Measurements from ENCODE around the gene DLG2. TPM values are rescaled to one million over a fixed set of nuclear protein-coding genes. Genes with fewer than 3 reads are reported as not detected.
"Not testable (repeated sequence)": the region's sequence is repeated elsewhere in the genome, so short reads cannot be mapped to it uniquely, and the experiment has no call there.

The DLG2 gene
- total RNA-seq, 2 experiments from 2014 or later, result 1.2 to 1.4 TPM

GRCh38 chr11:84389696-84390095, 1237.4 kb downstream of the DLG2 start:
- CTCF ChIA-PET, result no interaction called here
- POLR2A ChIA-PET, result no interaction called here

DNA sequence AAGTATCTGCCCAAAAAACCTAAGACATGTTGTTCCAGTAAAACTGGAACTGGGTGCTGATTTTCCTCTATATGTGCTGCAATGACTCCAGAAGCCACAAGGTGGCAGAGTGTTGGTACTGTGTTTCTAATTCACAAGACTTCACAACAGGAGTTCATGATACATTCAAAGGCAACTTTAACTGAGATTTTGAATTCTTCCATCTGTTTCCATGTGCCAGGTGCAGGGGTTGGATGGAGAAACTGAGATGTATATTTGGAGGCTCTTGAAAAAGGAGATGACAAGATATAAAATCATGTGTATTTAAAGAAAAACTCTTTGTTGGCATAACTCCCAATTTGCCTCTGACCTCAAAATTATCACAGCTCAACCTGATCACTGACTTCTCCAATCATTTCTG, 1242.4 kb downstream of the DLG2 start:
- POLR2A ChIA-PET, result no interaction called here
- CTCF ChIA-PET, result no interaction called here

DNA sequence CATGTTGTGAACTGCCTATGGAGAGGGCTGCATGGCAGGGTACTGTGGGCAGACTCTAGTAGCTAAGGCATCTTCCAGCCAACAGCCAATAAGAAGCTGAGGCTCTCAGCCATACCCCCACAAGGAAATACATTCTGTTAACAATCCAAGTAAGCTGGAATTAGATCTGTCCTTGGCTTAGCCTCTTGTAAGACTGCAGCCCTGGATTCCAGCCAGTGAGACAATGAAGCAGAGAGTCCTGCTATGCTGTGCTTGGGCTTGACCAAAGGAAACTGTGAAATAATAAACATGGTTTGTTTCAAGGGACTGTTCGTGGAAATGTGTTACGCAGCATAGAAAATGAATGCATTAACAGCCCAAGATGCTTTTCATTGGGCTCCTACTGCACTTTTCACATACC, 1243.6 kb downstream of the DLG2 start:
- CTCF ChIA-PET, result no interaction called here
- POLR2A ChIA-PET, result no interaction called here

GRCh38 chr11:84381666-84382065, 1245.5 kb downstream of the DLG2 start:
- CTCF ChIA-PET, result no interaction called here

GRCh38 chr11:84372381-84372950, 1254.7 kb downstream of the DLG2 start:
- CTCF ChIA-PET, result no interaction called here
- POLR2A ChIA-PET, result interaction anchor here (0.5 kb wide), 1 partner anchor 682 kb away, joined by 3 read pairs; no protein-coding TSS in a partner anchor

More at GRCh38 chr11:84381666-84382065, 1245.5 kb downstream of the DLG2 start:
- POLR2A ChIA-PET, result no interaction called here

DNA sequence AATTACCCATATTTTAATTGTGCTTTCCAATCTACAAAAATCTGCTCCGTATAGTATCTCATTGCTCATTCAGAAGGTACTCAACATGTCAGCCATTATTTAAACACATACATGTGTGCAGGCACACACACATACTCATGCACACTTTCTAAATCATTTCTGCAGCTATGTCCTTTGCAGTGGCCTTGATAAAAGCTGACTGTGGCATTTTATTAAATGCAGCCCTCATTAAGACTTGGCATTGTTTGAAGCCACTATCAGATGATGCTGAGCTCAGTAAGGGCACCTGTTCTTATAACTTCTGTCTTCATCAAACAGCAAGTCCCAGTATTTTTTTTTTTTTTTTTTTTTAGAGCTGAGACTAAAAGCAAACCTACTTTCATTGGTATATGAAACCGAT, 1269.1 kb downstream of the DLG2 start:
- ChIA-PET POLR2A (no interaction called here), CTCF (no interaction called here)

DNA sequence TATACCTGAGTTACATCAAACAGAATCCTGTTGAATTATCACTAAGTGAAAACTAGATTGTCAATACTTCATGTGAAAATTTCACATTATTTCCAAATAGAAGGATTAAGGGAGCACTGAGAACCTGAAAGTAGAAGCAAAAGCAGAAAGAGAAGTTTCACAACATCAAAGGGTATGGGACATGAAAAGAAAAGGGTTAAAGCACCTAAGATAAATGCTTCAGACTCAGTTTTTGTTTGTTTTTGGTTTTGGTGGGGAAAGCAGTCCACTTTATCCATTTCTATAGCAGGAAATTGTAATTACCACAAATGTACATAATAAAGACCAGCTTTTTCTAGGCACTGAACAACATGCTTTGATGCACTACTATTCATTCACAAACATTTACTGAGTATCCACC, 1271.2 kb downstream of the DLG2 start:
- POLR2A ChIA-PET, result no interaction called here

GRCh38 chr11:84345597-84345996, 1281.5 kb downstream of the DLG2 start:
- ChIA-PET CTCF (no interaction called here), POLR2A (no interaction called here)

More for the DNA sequence above, 1271.2 kb downstream of the DLG2 start:
- CTCF ChIA-PET, result no interaction called here

DNA sequence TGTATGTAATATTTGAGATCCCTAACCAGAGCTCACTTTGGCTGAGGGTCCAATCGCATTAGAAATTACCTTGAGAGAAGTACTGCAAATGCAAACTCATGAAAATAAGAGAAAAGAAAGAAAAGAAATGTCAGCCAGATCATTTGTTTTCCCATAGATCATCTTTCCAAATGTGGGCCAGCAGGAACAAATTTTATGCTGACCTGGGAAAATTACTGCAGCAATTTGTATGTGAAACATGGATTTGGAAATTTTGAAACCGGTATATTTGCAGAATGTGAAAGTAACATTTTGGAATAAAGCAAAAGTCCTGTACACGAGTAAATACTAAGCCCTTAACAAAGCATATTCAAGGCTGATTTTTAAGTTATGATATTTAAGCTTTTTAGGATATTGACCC, 1282.1 kb downstream of the DLG2 start:
- CTCF ChIA-PET, result no interaction called here
- POLR2A ChIA-PET, result no interaction called here

- ChIA-PET POLR2A (no interaction called here), CTCF (no interaction called here)
Observed at GRCh38 chr11:84339796-84340195, 1287.3 kb downstream of the DLG2 start.

GRCh38 chr11:84333221-84333620, 1293.9 kb downstream of the DLG2 start:
- ChIA-PET CTCF (no interaction called here), POLR2A (no interaction called here)

DNA sequence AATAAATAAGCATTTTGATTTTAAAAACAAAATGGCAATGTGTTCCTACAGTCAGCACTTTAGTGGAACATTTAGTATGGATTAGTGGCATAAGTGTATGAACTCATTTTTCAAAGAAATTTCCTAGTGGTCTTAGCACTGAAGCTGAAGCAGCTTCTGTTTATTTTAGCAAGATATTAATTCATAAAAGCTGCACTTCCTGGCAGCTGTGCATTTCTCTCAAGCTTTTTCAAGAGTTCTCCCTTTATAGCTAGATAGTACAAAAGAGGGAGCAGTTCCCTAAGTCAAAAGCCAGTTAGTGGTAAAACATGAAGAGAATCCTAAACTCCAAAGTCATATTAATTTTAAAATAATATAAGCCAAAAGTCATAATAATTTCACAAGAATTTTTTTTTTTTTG, 1304.9 kb downstream of the DLG2 start:
- POLR2A ChIA-PET, result no interaction called here
- CTCF ChIA-PET, result no interaction called here

DNA sequence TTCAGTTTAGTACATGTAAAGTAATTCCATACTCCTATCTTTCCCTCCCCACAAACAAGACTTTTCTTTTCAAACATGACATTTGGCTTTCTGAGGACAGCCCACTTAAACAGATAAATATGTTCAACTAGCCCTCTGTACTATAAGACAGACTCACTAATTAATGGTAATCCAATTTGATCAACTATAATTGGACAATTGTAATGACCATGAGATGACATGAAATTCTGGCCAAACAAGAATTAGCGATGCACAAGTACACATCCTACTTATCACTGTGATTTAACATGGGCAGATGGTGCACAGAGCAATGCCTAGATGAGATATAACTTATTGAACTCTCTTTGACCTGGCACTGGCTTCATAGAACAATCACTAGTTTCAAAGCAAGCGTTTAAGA, 1307.3 kb downstream of the DLG2 start:
- ChIA-PET CTCF (no interaction called here), POLR2A (no interaction called here)

DNA sequence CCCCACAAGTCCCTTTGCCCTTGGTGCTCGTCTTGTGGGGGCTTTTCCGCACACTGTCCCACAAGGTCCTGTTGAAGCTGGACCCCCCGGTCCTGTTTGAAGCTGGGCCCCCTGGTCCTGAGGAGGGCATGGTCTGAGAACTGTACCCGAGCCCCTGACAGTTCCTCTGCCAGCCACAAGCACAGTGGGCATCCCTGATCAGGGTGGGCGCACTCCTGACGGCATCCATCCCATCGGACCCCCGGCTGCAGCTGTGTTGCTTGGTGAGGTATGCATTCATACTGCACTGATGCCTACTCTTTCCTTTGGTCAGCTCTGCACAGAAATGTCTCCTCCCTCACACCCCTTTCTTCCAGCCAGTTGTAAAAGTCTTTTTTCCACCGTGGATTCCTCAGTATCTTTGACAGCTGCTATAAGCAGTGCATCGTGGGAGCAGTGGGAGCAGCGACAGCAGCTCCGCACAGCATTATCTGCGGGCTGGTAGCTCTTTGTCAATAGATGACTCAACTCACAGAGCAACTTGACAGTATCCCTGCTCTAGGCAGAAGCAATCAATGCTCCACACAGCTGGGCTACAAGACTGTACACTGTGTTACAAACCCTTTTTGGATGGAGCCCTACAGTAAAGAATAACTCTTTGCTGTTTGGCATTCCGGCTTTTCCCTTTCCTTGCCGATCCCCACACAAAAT, 1310.1 kb downstream of the DLG2 start:
- CTCF ChIA-PET, result no interaction called here
- POLR2A ChIA-PET, result no interaction called here

DNA sequence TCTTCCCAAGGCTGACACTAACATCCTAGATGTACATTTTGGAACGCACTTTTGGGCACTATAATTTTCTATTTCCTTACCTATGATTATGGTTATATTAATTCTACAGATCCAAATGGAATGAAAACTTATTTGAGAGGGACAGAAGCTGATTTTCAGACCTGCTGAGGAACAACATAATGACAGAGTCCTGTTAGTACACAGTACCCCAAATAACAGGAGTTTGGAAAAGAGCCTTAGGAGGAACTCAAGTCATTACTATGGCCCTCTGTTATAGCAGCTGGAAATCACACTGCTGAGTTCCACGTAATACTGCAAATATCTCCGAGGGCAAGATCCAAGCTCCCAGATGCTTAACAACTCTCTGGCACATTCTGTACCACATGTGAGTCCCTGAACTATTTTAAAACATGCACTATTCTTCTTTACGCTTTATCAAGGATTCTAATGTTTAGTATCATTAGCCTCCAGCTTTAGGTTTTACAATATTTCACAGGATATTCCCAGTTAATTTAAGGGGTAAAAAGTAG, 1313.2 kb downstream of the DLG2 start:
- ChIA-PET POLR2A (no interaction called here), CTCF (no interaction called here)

GRCh38 chr11:84310268-84310667, 1316.9 kb downstream of the DLG2 start:
- CTCF ChIA-PET, result no interaction called here
- POLR2A ChIA-PET, result no interaction called here

GRCh38 chr11:84308491-84308890, 1318.7 kb downstream of the DLG2 start:
- CTCF ChIA-PET, POLR2A ChIA-PET: not testable (repeated sequence)

DNA sequence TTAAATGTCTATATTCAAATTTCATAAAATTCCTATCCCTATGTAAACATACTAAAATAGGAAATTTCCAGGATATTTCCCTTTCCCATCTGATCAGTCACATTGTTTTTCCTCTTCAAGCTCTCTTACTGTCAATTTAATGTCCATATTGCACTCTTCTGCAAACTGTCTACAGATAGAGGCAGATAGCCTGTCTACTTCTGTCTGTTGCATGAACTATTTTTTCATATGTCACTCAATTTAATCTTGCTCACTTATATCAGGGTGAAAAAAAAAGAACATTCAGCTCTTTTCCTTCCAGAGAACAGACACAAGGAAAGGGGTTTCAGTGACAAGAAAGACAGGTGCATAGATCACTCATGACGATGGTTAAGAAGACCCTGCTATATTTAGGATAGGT, 1327.1 kb downstream of the DLG2 start:
- ChIA-PET CTCF (no interaction called here), POLR2A (no interaction called here)

DNA sequence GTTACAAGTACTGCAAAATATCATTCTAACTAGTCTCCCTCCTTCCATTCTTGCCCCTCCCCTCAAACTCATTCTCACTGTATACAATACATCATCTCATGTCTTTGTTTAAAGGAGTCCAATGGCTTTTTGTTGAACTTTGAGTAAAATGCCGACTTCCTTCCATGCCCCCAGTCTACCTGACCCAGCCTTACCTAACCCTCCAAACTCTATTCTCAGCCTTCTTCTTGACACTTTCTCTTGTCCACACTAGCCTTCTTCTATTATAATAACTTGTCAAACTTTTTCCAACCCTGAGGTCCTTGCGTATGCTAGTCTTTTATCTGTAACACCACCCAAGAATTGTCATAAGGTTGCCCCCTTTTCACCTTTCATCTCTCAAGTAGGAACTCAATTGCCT, 1329.6 kb downstream of the DLG2 start:
- POLR2A ChIA-PET, result no interaction called here
- CTCF ChIA-PET, result no interaction called here

DNA sequence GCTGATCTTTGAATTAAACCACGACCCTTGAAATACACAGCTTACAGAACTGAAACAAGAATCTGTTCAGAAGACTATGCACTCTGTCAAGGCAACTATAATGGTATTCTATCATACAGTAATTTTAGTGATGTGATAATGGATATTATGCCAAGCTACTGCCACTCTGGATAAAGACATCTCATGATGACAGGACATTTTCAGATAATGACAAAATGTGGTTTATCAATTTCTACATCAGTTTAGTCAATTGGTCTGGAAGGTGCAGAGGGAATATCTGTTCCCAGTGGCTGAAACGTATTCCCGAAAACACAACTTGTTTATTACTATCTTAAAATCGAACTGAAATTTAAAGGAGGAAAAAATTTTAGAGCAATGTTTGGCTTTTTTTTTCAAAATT, 1331.3 kb downstream of the DLG2 start:
- CTCF ChIA-PET, result no interaction called here
- POLR2A ChIA-PET, result no interaction called here

DNA sequence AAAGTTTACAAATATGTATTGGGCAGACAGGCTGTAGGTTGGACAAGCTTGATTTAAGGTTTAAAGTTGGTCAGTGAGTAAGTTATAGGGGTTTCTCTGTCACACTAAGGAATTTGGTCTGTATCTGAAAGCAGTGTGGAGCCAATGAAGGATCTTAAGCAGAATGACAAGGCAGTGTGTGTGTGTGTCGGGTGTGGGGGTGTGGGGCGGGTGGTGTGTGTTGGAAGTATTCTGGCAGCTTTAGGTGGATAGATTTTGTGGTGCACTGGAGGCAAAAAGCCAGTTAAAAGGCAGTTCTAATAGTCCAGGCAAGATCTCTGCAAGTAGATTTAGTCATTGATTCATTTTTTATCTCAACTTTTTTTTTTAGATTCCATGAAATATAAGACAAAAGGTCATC, 1334.2 kb downstream of the DLG2 start:
- CTCF ChIA-PET, result no interaction called here
- POLR2A ChIA-PET, result no interaction called here

- CTCF ChIA-PET, result no interaction called here
- POLR2A ChIA-PET, result no interaction called here
Observed at GRCh38 chr11:84292006-84292405, 1335.1 kb downstream of the DLG2 start.

All from activated CD8-positive, alpha-beta memory T cell treated with anti-CD3 and anti-CD28 coated beads for 36 hours (primary cell).